ENCODE results near the gene CCDC110. TPM values are rescaled to one million over a fixed set of nuclear protein-coding genes. Genes with fewer than 3 reads are reported as not detected.
A peak's percentile ranks its signal among the peaks of the same experiment; 100 is the strongest.

The CCDC110 gene
- polyA plus RNA-seq, 2 of the 4 experiments (the other 2 are of a cell fraction): 0.06 TPM; not detected in 1

DNA sequence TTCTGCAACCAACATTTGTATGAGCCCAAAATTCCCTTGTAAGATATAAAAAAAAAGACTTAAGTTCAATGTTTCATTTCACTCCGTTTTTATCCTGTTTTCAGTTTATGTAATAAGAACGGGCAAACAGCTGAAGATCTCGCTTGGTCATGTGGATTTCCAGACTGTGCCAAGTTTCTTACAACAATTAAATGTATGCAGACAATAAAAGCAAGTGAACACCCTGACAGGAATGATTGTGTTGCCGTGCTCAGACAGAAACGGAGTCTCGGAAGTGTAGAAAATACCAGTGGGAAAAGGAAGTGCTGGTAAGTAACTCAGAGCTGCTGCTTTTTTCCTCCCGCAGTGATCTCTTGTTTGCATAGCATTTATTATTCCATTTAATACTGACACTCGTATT is 72.1 kb downstream of the CCDC110 start (continued):
- TF ChIP-seq, protein P1, sequence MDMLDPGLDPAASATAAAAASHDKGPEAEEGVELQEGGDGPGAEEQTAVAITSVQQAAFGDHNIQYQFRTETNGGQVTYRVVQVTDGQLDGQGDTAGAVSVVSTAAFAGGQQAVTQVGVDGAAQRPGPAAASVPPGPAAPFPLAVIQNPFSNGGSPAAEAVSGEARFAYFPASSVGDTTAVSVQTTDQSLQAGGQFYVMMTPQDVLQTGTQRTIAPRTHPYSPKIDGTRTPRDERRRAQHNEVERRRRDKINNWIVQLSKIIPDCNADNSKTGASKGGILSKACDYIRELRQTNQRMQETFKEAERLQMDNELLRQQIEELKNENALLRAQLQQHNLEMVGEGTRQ (IDR thresholded peaks at IDR 0.05): no peak
- TF ChIP-seq POLR2A (IDR thresholded peaks at IDR 0.05; ENCODE audit: low read length): no peak

DNA sequence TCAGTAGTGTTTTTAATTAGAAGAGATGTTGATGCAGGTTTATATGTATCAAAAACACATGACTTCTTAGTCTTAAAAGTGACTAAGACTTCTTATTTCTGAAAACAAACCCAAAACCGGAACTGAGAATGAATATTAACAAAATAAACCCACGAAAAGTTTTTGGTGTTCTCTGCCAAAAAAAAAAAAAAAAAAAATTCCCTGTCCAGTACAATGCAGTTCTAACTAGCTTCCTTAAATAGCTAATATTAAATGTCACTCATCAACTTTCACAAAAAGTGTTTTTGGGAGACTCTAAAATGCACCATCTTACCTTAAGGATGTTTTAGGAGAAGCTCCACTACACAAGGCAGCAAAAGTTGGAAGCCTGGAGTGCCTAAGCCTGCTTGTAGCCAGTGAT is 72.9 kb downstream of the CCDC110 start:
- Histone ChIP-seq H3K9me3 (no peaks in the 10 kb centered on the region), H3K4me2 (no peak overlapping the region), H3K27ac (no peak overlapping the region), H3K4me3 (no peak overlapping the region), H3K4me1 (no peaks in the 10 kb centered on the region)
- FAIRE-seq (no peak), ATAC-seq (no peak), DNase-seq (ENCODE audit: low read depth in 1 of 2, low spot score in 1 of 2) (no peak)
- 61% methylated on average over 2 of the region's 2 CpGs for WGBS (ENCODE audit: missing lambda C conversion rate)
- ChIA-PET CTCF (no interaction called here), POLR2A (no interaction called here)
- TF ChIP-seq POLR2A (IDR thresholded peaks at IDR 0.05; ENCODE audit: low read length) (no peak), CHD2 (IDR thresholded peaks at IDR 0.05; ENCODE audit: low read length, partially characterized antibody) (no peak), ZSCAN20 (CRISPR knock-in tag; IDR thresholded peaks at IDR 0.05) (no peak), BHLHE40 (IDR thresholded peaks at IDR 0.05; ENCODE audit: low read depth, low read length) (no peak), HEYL (CRISPR knock-in tag; IDR thresholded peaks at IDR 0.05) (no peak), SREBF2 (IDR thresholded peaks at IDR 0.05) (no peak), GATA3 (IDR thresholded peaks at IDR 0.05; ENCODE audit: borderline replicate concordance) (no peak), CHD4 (IDR thresholded peaks at IDR 0.05; ENCODE audit: borderline replicate concordance) (no peak), FOSB (CRISPR knock-in tag; IDR thresholded peaks at IDR 0.05) (no peak)
- TF ChIP-seq, protein P1 (IDR thresholded peaks at IDR 0.05): no peak
- TF ChIP-seq, protein P2, sequence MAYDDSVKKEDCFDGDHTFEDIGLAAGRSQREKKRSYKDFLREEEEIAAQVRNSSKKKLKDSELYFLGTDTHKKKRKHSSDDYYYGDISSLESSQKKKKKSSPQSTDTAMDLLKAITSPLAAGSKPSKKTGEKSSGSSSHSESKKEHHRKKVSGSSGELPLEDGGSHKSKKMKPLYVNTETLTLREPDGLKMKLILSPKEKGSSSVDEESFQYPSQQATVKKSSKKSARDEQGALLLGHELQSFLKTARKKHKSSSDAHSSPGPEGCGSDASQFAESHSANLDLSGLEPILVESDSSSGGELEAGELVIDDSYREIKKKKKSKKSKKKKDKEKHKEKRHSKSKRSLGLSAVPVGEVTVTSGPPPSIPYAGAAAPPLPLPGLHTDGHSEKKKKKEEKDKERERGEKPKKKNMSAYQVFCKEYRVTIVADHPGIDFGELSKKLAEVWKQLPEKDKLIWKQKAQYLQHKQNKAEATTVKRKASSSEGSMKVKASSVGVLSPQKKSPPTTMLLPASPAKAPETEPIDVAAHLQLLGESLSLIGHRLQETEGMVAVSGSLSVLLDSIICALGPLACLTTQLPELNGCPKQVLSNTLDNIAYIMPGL (CRISPR knock-in tag; IDR thresholded peaks at IDR 0.05; ENCODE audit: borderline replicate concordance): no peak

DNA sequence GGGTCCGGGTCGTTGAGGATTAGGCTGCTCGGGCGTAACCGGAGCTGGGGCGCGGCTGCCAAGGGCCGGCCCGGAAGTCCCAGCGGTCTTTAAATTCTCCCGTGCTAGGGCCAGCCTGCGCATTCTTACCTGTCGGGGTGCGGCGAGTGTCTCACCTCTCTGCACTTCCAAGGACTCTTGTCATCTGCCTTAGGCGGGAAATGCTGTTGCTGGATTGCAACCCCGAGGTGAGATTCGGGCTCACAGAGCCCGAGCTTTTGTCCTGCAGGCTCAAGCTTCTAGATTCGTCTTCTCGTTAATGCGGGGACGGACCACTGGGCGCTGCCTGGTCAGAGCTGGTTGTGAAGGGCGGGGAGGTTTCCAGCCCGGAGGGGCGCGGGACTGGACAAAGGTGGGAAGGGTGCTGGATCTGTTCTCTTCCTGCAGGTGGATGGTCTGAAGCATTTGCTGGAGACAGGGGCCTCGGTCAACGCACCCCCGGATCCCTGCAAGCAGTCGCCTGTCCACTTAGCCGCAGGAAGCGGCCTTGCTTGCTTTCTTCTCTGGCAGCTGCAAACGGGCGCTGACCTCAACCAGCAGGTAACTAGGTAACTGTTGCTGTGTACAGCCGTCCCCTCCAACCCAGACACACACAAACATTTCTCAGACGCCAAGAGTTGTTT is 74.7 kb downstream of the CCDC110 start, which contains the start of gene ANKRD37:
Gene ANKRD37 (plus strand): TSS at position 118 of the 662 bp plus-strand sequence. CDS start 83 bp downstream, at position 201.
- POLR2A ChIA-PET: interaction anchor here (1.3 to 2.5 kb wide), 9 partner anchors 8 to 642 kb away, joined by 3 to 9 read pairs (median 6); partner anchors contain the start of genes SLC25A4, SNX25 and UFSP2
- 63% methylated on average over 10 of the region's 38 CpGs for WGBS (ENCODE audit: missing lambda C conversion rate)
- ATAC-seq: peak; percentile 42 to 45
- peak within 1 kb of the TSS; percentile 89 for H3K4me2 ChIP-seq
- no peaks in the 10 kb centered on the region for H3K9me3 ChIP-seq
- no peak for FAIRE-seq
- peak within 1 kb of the TSS; percentile 74 to 99 for H3K27ac ChIP-seq
- H3K4me1 ChIP-seq: no peaks in the 10 kb centered on the region
- DNase-seq (ENCODE audit: low read depth in 1 of 2, low spot score in 1 of 2): peak in 1 of 2 experiments; percentile 8
- TF ChIP-seq HOXB5 (CRISPR knock-in tag; IDR thresholded peaks at IDR 0.05) (no peak), HDAC2 (IDR thresholded peaks at IDR 0.05) (no peak), MAFK (IDR thresholded peaks at IDR 0.05; ENCODE audit: partially characterized antibody) (no peak), CEBPB (IDR thresholded peaks at IDR 0.05) (no peak), JUN (IDR thresholded peaks at IDR 0.05) (no peak; a peak in 1 of 5 replicates), RNF2 (IDR thresholded peaks at IDR 0.05; ENCODE audit: borderline replicate concordance, low read depth) (no peak), ZSCAN20 (CRISPR knock-in tag; IDR thresholded peaks at IDR 0.05) (no peak), CHD2 (IDR thresholded peaks at IDR 0.05; ENCODE audit: low read length, partially characterized antibody) (no peak), HOXA7 (CRISPR knock-in tag; IDR thresholded peaks at IDR 0.05) (no peak), RCOR1 (IDR thresholded peaks at IDR 0.05; ENCODE audit: low read depth, low read length) (no peak), EP300 (IDR thresholded peaks at IDR 0.05) (no peak), EHMT2 (IDR thresholded peaks at IDR 0.05; ENCODE audit: low read depth) (no peak)
- CTCF ChIA-PET: interaction anchor here (0.6 to 1.3 kb wide), 2 partner anchors 86 to 140 kb away, joined by 4 read pairs; no protein-coding TSS in a partner anchor
- H3K4me3 ChIP-seq: peak within 1 kb of the TSS; percentile 49
